ENCODE measurements around the gene TEAD3.

The TEAD3 gene

DNA sequence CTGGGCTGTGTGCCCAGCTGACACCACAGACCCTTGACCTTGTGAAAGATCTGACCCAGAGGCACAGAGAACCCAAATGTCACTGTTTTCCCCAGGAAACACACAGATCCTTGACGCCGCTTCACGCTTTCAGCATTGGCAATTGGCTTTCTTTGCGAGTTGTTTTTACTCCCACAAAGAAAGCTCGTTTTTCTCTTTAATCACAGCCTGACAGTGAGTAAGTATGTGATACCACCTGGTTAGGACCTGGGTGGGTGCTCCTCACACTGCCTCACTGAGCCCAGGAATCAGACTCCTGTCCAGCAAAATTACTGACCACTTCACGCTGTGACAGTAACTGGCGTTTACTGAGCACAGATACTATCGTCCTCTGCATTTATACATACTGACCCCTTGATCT lies 15.7 kb downstream of the TEAD3 start:
- no peak overlapping the region for H3K4me3 ChIP-seq (ENCODE audit: low read depth, low read length)
- TF ChIP-seq, protein P1, sequence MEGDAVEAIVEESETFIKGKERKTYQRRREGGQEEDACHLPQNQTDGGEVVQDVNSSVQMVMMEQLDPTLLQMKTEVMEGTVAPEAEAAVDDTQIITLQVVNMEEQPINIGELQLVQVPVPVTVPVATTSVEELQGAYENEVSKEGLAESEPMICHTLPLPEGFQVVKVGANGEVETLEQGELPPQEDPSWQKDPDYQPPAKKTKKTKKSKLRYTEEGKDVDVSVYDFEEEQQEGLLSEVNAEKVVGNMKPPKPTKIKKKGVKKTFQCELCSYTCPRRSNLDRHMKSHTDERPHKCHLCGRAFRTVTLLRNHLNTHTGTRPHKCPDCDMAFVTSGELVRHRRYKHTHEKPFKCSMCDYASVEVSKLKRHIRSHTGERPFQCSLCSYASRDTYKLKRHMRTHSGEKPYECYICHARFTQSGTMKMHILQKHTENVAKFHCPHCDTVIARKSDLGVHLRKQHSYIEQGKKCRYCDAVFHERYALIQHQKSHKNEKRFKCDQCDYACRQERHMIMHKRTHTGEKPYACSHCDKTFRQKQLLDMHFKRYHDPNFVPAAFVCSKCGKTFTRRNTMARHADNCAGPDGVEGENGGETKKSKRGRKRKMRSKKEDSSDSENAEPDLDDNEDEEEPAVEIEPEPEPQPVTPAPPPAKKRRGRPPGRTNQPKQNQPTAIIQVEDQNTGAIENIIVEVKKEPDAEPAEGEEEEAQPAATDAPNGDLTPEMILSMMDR (IDR thresholded peaks at IDR 0.05; ENCODE audit: low read depth, low read length) = no peak

DNA sequence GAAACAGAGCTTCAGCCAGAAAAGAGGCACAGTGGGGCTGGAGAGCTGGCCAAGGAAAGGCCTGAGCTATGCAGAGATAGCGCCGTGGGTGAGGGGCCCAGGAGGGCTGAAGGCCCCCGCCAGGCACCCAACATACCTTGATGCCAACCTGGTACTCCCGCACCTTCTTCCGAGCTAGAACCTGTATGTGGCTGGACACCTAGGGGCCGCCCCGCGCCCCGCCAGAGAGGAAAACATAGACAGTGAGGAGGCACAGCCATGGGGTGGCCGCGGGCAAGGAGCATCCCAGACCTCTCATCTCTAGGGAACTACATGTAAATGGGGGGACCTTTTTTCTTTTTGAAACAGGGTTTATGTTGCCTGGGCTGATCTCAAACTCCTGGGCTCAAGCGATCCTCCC lies 16.7 kb downstream of the TEAD3 start:
- no peak overlapping the region for H3K4me3 ChIP-seq (ENCODE audit: low read depth, low read length)
- TF ChIP-seq, protein P1 (IDR thresholded peaks at IDR 0.05; ENCODE audit: low read depth, low read length) = no peak

DNA sequence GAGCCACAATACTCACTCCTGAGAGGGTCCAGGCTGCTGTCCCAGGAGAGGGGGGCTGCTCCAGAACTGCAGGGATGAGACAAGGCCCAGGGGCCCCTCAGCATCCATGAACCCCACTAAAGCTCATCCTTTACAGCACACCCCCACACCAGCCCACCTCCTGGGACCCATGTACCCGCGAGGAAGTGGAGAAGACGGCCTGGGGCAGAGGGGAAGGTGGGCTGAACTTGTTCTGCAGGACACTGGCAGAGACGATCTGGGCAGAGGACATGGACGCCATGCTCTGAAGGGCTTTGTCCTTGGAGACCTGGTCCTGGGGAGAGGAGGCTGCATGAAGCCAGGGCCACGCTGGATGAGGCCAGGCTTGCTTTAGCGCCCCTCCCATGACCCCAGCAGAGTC lies 18.6 kb downstream of the TEAD3 start:
- no peak overlapping the region for H3K4me3 ChIP-seq (ENCODE audit: low read depth, low read length)
- TF ChIP-seq, protein P1 (IDR thresholded peaks at IDR 0.05; ENCODE audit: low read depth, low read length) = no peak

DNA sequence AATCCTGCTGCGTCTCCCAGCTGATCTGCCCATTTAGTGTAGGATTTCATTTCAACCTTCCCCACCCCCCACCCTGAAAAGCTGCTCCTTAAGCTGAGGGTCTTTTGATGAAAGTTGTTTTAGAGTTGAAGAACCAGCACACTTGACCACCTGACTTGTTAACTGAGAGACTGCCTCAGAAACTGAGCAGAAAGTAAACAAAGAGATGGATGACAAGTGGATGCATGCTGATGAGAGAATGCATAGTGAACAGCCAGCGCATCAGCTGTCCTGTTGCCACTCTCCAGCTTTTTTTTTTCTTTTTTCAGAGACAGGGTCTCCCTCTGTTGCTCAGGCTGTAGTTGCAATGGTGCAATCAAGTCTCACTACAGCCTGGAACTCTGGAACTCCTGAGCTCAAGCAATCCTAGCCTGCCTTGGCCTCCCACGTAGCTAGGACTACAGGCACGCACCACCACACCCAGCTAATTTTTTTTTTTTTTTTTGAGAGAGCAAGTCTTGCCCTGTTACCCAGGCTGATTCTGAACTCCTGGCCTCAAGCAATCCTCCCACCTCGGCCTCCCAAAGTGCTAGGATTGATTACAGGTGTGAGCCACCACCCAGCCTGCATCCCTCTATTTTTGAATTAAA lies 19.2 kb downstream of the TEAD3 start:
- TF ChIP-seq, protein P1 (IDR thresholded peaks at IDR 0.05; ENCODE audit: low read depth, low read length) = no peak
- no peak overlapping the region for H3K4me3 ChIP-seq (ENCODE audit: low read depth, low read length)

DNA sequence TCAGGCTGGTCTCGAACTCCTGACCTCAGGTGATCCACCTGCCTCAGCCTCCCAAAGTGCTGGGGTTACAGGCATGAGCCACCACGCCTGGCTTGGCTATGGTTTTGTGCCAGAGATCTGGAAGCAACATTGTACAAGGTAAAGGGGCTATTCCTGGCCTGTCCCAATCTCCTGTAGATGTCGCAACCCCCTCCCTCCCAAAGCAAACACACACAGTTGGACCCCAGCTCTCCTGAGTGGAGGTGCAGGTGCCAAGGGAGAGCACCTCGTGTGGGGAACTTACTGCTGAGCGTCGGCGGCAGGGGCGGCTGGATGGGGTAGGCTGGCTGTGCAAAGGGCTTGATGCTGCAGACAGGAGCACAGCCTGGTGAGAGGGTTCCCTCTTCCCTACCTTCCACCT lies 19.9 kb downstream of the TEAD3 start:
- no peak overlapping the region for H3K4me3 ChIP-seq (ENCODE audit: low read depth, low read length)
- TF ChIP-seq, protein P1 (IDR thresholded peaks at IDR 0.05; ENCODE audit: low read depth, low read length) = no peak

DNA sequence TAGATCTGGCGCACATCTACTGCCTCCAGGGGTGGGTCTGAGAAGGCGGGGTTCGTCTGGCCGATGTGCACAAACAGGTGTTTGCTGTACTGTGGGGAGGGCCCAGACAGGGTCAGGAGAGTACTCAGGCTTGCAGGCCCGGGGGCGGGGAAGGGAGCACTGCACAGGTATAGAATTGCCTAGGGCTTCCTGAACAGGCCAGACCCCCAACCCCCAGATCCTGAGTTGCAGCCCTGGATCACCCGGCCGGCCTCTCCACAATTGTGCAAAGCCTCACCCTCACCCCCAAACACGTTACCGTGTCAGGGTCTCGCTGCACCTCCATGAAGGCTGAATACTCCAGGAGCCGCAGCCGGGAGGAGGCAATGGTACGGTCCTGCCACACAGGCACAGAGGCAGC lies 20.9 kb downstream of the TEAD3 start:
- H3K4me3 ChIP-seq (ENCODE audit: low read depth, low read length) = no peak overlapping the region
- TF ChIP-seq, protein P1 (IDR thresholded peaks at IDR 0.05; ENCODE audit: low read depth, low read length) = no peak

DNA sequence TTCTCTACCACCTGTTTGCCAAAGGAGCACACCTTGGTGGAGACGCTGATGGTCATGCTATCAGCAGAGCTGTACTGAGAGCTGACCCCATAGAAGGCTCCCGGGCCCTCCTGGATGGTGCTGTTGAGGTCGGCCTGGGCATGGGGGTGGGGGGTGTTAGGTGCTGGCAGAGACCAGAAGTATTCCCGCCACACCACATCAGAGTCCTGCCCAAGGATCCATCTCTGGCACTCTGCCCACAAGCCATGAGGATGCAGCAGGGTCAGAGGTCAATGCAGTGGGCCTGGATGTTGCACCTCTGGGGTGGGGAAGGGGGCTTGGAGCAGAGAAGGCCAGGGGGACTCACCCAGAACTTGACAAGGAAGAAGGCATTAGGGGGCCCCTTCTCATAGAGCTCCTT lies 21.3 kb downstream of the TEAD3 start:
- no peak overlapping the region for H3K4me3 ChIP-seq (ENCODE audit: low read depth, low read length)
- TF ChIP-seq, protein P1 (IDR thresholded peaks at IDR 0.05; ENCODE audit: low read depth, low read length) = no peak
